Psoas muscle (tissue), 8 donors: ENCODE results near the gene UGT1A10. TPM values are rescaled to one million over a fixed set of nuclear protein-coding genes. Genes with fewer than 3 reads are reported as not detected.

Source experiments
- ATAC-seq, 4 donors: fragments of 200-7000 bp; cut with Tn5 transposase; one replicate each; pipeline ENCODE4 v1.9.1; 2020; ENCODE audit warnings: moderate library complexity in 3 of 4, mild to moderate bottlenecking in 2 of 4
- DNase-seq, 2 donors: peaks; one replicate each; pipeline ENCODE4 v3.0.0-alpha.2; 2020
- H3K27ac ChIP-seq: fragments of 200-600 bp; one replicate; pipeline ENCODE4 v1.8.0; 2022
- H3K27me3 ChIP-seq, 3 donors: fragments of 200-600 bp in 1 of 3; one replicate each; pipeline versions ENCODE4 v1.6.1 to v1.8.0; 2013 to 2022; ENCODE audit warnings: low read length in 2 of 3, mild to moderate bottlenecking in 2 of 3, moderate library complexity in 1 of 3; ENCODE audit not compliant: insufficient read depth in 3 of 3
- H3K36me3 ChIP-seq, 2 donors: fragments of 200-600 bp in 1 of 2; one replicate each; pipeline versions ENCODE4 v1.6.1 to v1.8.0; 2013 to 2022; ENCODE audit warnings: low read depth in 1 of 2, mild to moderate bottlenecking in 1 of 2, moderate library complexity in 1 of 2; ENCODE audit not compliant: insufficient read depth in 1 of 2
- H3K4me1 ChIP-seq: fragments of 200-600 bp; one replicate; pipeline ENCODE4 v1.8.0; 2022
- H3K4me3 ChIP-seq: fragments of 200-600 bp; one replicate; pipeline ENCODE4 v1.8.0; 2022; ENCODE audit warnings: mild to moderate bottlenecking
- H3K9me3 ChIP-seq: fragments of 200-600 bp; one replicate; pipeline ENCODE4 v1.8.0; 2022
- WGBS, 3 donors: extraction: QIAGEN DNeasy Blood & Tissue Kit; methylation state at CpG; one replicate each; pipeline versions ENCODE4 v1.1.6 to v1.1.7; 2013; 5-methylcytosine and 5-hydroxymethylcytosine counted together
- intact Hi-C, 2 donors: fragments of 100-400 bp; cut with DNase I; formaldehyde crosslinking; loops; one replicate each; pipeline versions ENCODE4 v1.11.0 to v1.14.2; 2022
- polyA plus RNA-seq, 3 donors: library from polyadenylated mRNA; stranded (reverse); fragments of 200-250 nt; gene quantifications; one replicate each; pipeline ENCODE4 v1.2.3, GENCODE V29; 2013
- total RNA-seq, 4 donors: library from RNA; stranded (reverse); fragmentation: NEBNext Ultra II Directional in 2 of 4; extraction: Animal tissue kit (Norgen Biotek cat#: 25700) in 2 of 4; gene quantifications; one replicate each; pipeline versions ENCODE4 v1.2.1 to v1.2.4, GENCODE V29; 2021 to 2023
- TF ChIP-seq, protein P1 (sequence below): fragments of 200-600 bp; IDR thresholded peaks from one replicate; pipeline ENCODE4 v1.8.0; 2022; ENCODE audit warnings: antibody characterized with exemption
- donor health status: healthy with polysubstance abuse.
- donor health status: DM: no; HTN: no; CAD: no; lungs with moderate emphysema.
- donor health status: Bipolar disorder and iron deficiency.
- donor health status: healthy.
- donor health status: DM: yes; HTN: yes; CAD: no.
- donor health status: DM: no; HTN: no; CAD: no.
- donor health status: DM: no; HTN: no; CAD: no.
- donor health status: DM: yes; HTN: yes; CAD: no.

UGT1A10 gene
- total and polyA plus RNA-seq, 7 donors, result 0.03 TPM; not detected in 6

DNA sequence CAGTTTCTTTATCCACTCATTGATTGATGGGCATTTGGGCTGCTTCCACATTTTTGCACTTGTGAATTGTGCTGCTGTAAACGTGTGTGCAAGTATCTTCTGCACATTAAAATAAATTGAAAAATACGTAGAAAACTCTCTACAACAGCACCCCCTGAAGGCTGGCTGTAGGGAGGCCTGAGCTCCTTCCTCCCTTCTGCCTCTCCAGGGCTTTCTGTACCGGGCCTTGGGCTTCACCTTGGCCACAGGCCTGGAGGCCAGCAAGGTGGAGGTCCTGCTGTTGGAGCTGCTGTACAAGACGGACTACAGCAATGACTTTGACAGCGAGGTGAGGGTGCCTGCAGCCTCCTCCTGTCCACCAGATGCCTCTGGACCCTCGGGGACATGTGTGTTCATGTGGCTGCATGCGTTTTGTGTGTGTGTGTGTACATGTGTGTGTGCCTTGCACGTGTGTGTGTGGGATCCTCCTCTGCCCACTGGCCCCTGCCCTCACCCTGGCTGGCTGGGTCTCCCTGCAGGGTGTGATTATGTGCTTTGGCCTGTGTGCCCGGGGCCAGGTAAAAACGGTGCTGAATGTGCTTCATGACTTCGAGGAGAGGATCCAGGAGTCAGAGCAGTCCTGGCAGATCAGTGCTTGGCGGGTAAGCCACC, 171.1 kb downstream of the UGT1A10 start:
- Histone ChIP-seq H3K36me3 (no peaks in the 10 kb centered on the region), H3K4me1 (no peaks in the 10 kb centered on the region), H3K4me3 (no peak overlapping the region), H3K27me3 (peaks cover 0 to 3% (median 0%) of the 10 kb centered on the region in 3 donors), H3K9me3 (no peaks in the 10 kb centered on the region), H3K27ac (no peak overlapping the region)
- intact Hi-C loops, result no loop called here
- DNase-seq (no peak), ATAC-seq (no peak)
- TF ChIP-seq, protein P1, sequence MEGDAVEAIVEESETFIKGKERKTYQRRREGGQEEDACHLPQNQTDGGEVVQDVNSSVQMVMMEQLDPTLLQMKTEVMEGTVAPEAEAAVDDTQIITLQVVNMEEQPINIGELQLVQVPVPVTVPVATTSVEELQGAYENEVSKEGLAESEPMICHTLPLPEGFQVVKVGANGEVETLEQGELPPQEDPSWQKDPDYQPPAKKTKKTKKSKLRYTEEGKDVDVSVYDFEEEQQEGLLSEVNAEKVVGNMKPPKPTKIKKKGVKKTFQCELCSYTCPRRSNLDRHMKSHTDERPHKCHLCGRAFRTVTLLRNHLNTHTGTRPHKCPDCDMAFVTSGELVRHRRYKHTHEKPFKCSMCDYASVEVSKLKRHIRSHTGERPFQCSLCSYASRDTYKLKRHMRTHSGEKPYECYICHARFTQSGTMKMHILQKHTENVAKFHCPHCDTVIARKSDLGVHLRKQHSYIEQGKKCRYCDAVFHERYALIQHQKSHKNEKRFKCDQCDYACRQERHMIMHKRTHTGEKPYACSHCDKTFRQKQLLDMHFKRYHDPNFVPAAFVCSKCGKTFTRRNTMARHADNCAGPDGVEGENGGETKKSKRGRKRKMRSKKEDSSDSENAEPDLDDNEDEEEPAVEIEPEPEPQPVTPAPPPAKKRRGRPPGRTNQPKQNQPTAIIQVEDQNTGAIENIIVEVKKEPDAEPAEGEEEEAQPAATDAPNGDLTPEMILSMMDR, result no peak
- 67 to 71% (median 68%) methylated on average over 12 of the region's 12 CpGs for WGBS, 3 donors

DNA sequence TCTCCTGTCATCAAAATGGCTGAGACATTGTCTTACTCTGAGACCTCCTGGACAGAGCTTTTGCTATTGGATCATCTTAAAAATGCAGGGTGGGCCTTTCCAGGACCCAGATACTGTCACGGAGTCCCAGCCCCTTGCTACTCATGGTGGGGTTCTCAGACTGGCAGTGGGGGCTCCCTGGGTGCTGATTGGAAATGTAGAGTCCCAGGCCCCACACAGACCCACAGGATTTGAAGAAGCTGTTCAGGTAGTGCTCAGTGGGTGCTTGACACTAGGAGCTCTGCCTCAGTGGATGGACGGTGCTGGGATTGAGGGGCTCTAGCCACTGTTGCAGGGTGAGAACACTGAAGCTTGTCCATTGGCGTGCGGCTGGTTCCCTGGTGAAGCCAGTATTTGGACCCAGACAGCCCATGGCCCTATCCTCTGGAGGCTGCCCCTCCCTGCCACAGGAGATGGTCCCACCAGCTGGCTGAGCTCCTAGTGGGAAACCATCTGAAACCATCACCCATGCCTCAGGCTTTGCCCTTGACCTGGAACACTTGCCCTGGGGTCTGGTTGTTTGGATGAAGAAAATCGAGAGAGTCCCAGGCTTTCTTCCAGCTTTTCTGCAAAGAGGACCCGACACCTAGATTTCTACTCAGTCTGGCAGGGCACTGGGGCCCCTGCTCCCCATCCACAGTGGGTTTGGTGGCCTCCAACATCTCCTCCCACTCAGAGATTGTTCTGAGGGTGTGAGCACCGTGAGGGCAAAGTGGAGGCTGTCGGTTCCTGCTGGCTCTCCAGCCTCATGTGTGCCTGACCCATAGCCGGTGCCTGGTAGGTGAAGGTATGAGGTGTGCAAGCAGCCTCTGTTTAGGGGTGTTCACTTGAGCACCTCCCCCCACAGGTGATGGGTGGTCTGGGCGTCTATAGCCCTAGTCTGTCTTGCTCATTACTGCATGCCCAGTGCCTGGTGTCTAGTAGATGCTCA, 172.0 kb downstream of the UGT1A10 start:
- TF ChIP-seq, protein P1, result no peak
- Histone ChIP-seq H3K4me1 (no peaks in the 10 kb centered on the region), H3K27me3 (peaks cover 0 to 3% (median 0%) of the 10 kb centered on the region in 3 donors), H3K9me3 (no peaks in the 10 kb centered on the region), H3K4me3 (no peak overlapping the region), H3K27ac (no peak overlapping the region), H3K36me3 (no peaks in the 10 kb centered on the region)
- no peak for DNase-seq
- intact Hi-C loops, result no loop called here
- no peak for ATAC-seq
- WGBS, 3 donors, result 69 to 78% (median 78%) methylated on average over 10 of the region's 10 CpGs

DNA sequence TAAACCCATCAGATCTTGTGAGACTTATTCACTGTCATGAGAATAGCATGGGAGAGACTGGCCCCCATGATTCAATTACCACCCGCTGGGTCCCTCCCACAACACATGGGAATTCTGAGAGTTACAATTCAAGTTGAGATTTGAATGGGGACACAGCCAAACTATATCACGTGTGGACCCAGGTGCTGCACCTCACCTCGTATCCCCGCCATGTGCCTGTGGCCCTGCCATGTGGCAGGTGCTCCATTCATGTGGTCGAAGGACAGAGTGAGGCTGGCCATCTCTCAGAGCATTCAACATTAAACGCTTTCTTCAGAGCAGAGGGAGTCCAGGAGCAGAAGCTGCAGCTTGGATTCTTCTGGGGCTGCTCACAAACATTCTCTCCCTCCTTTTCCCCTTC, 174.1 kb downstream of the UGT1A10 start:
- no peaks in the 10 kb centered on the region for H3K4me1 ChIP-seq
- no peaks in the 10 kb centered on the region for H3K9me3 ChIP-seq
- 85 to 87% (median 85%) methylated on average over 6 of the region's 6 CpGs for WGBS, 3 donors
- H3K36me3 ChIP-seq, result no peaks in the 10 kb centered on the region
- no peak for DNase-seq
- no peak overlapping the region for H3K27ac ChIP-seq
- TF ChIP-seq, protein P1, result no peak
- ATAC-seq, result no peak
- intact Hi-C loops, result no loop called here
- H3K4me3 ChIP-seq, result no peak overlapping the region
- H3K27me3 ChIP-seq, result peaks cover 0 to 3% (median 0%) of the 10 kb centered on the region in 3 donors

DNA sequence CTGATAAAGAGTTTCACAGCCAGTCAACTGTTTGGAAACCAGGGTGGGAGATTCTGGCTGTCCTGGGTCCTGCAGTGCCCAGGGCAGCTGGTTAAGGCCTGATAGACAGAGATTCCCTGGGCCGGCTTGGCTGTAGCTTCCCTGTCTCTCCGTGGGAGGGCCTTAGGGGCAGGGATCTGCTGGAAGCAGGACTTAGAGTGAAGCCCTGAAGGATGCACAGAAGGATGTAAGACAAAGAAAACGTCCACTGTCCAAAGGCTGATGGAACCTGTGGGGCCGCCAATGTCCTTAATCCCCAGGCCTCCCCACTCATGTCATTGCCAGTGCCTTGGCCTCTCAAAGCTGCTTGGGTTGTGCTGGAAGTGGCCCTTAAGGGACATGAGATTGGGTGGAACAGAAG, 174.8 kb downstream of the UGT1A10 start:
- Histone ChIP-seq H3K9me3 (no peaks in the 10 kb centered on the region), H3K4me3 (no peak overlapping the region), H3K27me3 (peaks cover 0 to 3% (median 0%) of the 10 kb centered on the region in 3 donors), H3K27ac (no peak overlapping the region), H3K36me3 (no peaks in the 10 kb centered on the region), H3K4me1 (no peaks in the 10 kb centered on the region)
- 57 to 74% (median 62%) methylated on average over 4 of the region's 4 CpGs for WGBS, 3 donors
- intact Hi-C loops, result no loop called here
- TF ChIP-seq, protein P1, result no peak
- DNase-seq (no peak), ATAC-seq (no peak)
